Osteoblast (primary cell): Measurements from ENCODE around the gene SHROOM3. TPM values are rescaled to one million over a fixed set of nuclear protein-coding genes. Genes with fewer than 3 reads are reported as not detected.

Experiments used
- DNase-seq: peaks from one replicate; pipeline ENCODE4 v3.0.0; 2011; ENCODE audit warnings: low spot score, mixed read lengths; ENCODE audit not compliant: insufficient read length; ENCODE audit errors: missing footprints
- H2AFZ ChIP-seq: 2 replicates; pipeline ENCODE4 v1.6.0; 2011; ENCODE audit warnings: mild to moderate bottlenecking, low read length
- H3K27ac ChIP-seq: 2 replicates; pipeline ENCODE4 v1.5.1; 2011; ENCODE audit warnings: mild to moderate bottlenecking, low read depth, low read length, moderate library complexity
- H3K27me3 ChIP-seq: 2 replicates; pipeline ENCODE4 v1.6.0; 2012; ENCODE audit warnings: mild to moderate bottlenecking, control low read depth, inconsistent platforms, low read length, moderate library complexity; ENCODE audit not compliant: insufficient read depth
- H3K36me3 ChIP-seq: 2 replicates; pipeline ENCODE4 v1.5.1; 2011; ENCODE audit warnings: mild to moderate bottlenecking, low read length, control low read depth, moderate library complexity; ENCODE audit not compliant: insufficient read depth
- H3K4me1 ChIP-seq: 2 replicates; pipeline ENCODE4 v1.5.1; 2011; ENCODE audit warnings: mild to moderate bottlenecking, low read length, control low read depth, moderate library complexity; ENCODE audit not compliant: insufficient read depth
- H3K4me2 ChIP-seq: 2 replicates; pipeline ENCODE4 v1.6.0; 2011; ENCODE audit warnings: mild to moderate bottlenecking, low read length; ENCODE audit not compliant: insufficient read depth
- H3K4me3 ChIP-seq: fragments of 200-600 bp; sonication (generic); 3 replicates; pipeline ENCODE4 v1.5.1; 2012; ENCODE audit warnings: mild to moderate bottlenecking, low read length, inconsistent platforms; ENCODE audit not compliant: insufficient read depth
- H3K79me2 ChIP-seq: 2 replicates; pipeline ENCODE4 v1.6.0; 2012; ENCODE audit warnings: mild to moderate bottlenecking, low read length, control low read depth, inconsistent platforms; ENCODE audit not compliant: insufficient read depth
- H3K9me3 ChIP-seq: 2 replicates; pipeline ENCODE4 v1.5.1; 2011; ENCODE audit warnings: low read depth, low read length, control low read depth
- H4K20me1 ChIP-seq: 2 replicates; pipeline ENCODE4 v1.6.0; 2012; ENCODE audit warnings: mild to moderate bottlenecking, low read length, control low read depth; ENCODE audit not compliant: insufficient read depth
- total RNA-seq: library from RNA; depleted of rRNA; stranded (reverse); fragments of >200 nt; gene quantifications from 2 replicates; pipeline ENCODE4 v1.2.3, GENCODE V29; 2012
- TF ChIP-seq, protein P1 (sequence below): IDR thresholded peaks from 2 replicates; pipeline ENCODE4 v1.5.1; 2011; ENCODE audit warnings: mild to moderate bottlenecking, low read depth, low read length, moderate library complexity; ENCODE audit errors: extremely low read depth

Gene SHROOM3
- total RNA-seq, 1 donor: 9.8 TPM

DNA sequence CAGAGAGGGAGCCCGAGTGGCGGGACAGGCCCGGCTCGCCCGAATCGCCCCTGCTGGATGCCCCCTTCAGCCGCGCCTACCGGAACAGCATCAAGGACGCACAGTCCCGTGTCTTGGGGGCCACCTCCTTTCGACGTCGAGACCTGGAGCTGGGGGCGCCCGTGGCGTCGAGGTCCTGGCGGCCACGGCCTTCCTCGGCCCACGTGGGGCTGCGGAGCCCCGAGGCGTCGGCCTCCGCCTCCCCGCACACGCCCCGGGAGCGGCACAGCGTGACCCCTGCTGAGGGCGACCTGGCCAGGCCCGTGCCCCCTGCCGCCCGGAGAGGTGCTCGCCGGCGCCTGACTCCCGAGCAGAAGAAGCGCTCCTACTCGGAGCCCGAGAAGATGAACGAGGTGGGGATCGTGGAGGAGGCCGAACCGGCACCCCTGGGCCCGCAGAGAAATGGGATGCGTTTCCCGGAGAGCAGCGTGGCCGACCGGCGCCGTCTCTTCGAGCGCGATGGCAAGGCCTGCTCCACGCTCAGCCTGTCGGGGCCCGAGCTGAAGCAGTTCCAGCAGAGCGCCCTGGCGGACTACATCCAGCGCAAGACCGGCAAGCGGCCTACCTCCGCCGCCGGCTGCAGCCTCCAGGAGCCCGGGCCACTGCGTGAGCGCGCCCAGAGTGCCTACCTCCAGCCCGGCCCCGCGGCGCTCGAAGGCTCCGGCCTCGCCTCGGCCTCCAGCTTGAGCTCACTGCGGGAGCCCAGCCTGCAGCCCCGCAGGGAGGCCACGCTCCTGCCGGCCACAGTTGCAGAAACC, 306.0 kb downstream of the SHROOM3 start:
- Histone ChIP-seq H3K4me3 (no peak overlapping the region), H3K4me1 (peaks cover 59% of the 10 kb centered on the region), H3K27ac (no peak overlapping the region), H3K36me3 (peaks cover 10% of the 10 kb centered on the region), H3K27me3 (no peaks in the 10 kb centered on the region), H3K4me2 (no peak overlapping the region), H3K79me2 (peaks cover 8% of the 10 kb centered on the region), H2AFZ (no peak overlapping the region), H4K20me1 (no peaks in the 10 kb centered on the region), H3K9me3 (no peaks in the 10 kb centered on the region)
- TF ChIP-seq, protein P1, sequence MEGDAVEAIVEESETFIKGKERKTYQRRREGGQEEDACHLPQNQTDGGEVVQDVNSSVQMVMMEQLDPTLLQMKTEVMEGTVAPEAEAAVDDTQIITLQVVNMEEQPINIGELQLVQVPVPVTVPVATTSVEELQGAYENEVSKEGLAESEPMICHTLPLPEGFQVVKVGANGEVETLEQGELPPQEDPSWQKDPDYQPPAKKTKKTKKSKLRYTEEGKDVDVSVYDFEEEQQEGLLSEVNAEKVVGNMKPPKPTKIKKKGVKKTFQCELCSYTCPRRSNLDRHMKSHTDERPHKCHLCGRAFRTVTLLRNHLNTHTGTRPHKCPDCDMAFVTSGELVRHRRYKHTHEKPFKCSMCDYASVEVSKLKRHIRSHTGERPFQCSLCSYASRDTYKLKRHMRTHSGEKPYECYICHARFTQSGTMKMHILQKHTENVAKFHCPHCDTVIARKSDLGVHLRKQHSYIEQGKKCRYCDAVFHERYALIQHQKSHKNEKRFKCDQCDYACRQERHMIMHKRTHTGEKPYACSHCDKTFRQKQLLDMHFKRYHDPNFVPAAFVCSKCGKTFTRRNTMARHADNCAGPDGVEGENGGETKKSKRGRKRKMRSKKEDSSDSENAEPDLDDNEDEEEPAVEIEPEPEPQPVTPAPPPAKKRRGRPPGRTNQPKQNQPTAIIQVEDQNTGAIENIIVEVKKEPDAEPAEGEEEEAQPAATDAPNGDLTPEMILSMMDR: no peak
- DNase-seq: no peak

DNA sequence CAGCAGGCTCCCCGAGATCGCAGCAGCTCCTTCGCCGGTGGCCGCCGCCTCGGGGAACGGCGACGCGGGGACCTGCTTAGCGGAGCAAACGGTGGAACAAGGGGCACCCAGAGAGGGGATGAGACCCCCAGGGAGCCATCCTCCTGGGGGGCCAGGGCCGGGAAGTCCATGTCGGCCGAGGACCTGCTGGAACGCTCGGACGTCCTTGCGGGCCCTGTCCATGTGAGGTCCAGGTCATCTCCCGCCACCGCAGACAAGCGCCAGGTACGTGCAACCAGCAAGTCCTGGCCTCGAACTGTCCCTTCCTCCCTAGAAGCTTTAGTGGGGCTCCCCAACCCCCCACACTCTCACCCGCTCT, 306.6 kb downstream of the SHROOM3 start:
- Histone ChIP-seq H3K27me3 (no peaks in the 10 kb centered on the region), H3K4me3 (no peak overlapping the region), H3K4me2 (no peak overlapping the region), H3K79me2 (peaks cover 12% of the 10 kb centered on the region), H2AFZ (no peak overlapping the region), H4K20me1 (no peaks in the 10 kb centered on the region), H3K27ac (no peak overlapping the region), H3K4me1 (peaks cover 53% of the 10 kb centered on the region), H3K9me3 (no peaks in the 10 kb centered on the region), H3K36me3 (peaks cover 10% of the 10 kb centered on the region)
- DNase-seq: no peak
- TF ChIP-seq, protein P1: no peak

DNA sequence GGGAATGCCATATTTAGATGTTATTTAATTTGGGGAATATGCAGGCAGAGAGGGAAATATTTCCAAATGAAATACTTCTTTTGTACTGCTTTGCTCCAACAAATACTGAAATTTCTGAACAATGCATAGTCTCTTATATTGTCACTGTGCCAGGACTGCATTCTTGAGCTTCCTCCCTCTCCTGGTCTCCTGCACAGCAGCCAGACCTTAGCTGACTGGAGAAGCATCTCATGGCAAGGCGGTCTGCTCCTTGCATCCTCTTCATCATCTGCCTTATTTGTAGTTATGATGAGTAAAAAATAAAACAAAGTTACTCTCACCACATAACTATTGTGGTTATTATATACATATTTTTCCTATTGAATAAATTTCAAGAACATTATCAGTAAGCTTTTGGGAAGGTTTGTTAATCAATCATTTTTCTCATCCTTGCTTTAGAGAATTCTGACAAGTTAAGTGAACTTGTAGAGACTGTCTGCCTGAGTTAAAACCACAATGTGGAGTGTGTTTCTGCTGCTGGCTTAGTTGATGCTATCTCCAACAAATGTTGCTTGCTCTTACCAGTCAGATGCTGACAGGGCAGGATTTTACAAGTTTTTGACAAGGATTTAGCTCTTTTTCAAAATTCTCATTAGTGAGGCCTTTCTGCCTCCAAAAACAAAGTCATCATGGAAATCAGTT, 309.4 kb downstream of the SHROOM3 start:
- TF ChIP-seq, protein P1: no peak
- DNase-seq: peak; percentile 87
- H3K36me3 ChIP-seq: peaks cover 6% of the 10 kb centered on the region
- no peaks in the 10 kb centered on the region for H4K20me1 ChIP-seq
- no peaks in the 10 kb centered on the region for H3K9me3 ChIP-seq
- peak overlapping the region; percentile 85 for H3K27ac ChIP-seq
- no peak overlapping the region for H2AFZ ChIP-seq
- H3K79me2 ChIP-seq: peaks cover 12% of the 10 kb centered on the region
- peaks cover 38% of the 10 kb centered on the region for H3K4me1 ChIP-seq
- H3K4me2 ChIP-seq: peak overlapping the region; percentile 12
- no peaks in the 10 kb centered on the region for H3K27me3 ChIP-seq
- no peak overlapping the region for H3K4me3 ChIP-seq

DNA sequence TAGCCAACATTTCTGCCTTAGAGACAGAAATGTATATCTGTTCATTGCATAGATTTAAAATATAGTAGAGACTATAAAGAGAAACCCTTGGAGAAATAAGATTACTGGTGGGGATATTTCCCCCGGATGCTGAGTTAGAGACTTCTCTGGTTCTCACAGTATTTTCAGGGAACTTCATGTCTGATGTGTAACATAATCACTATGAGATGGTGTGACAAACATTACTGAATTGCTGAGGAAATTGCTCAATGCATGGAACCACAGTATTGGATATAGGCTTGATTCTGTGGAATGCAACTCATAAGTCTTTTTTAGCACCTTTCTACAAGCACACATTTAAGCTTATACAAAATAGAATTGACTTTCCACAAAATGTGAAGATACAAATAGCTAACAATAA, 310.2 kb downstream of the SHROOM3 start:
- H3K4me1 ChIP-seq: peaks cover 38% of the 10 kb centered on the region
- H2AFZ ChIP-seq: peak overlapping the region; percentile 5
- H3K36me3 ChIP-seq: no peaks in the 10 kb centered on the region
- peaks cover 9% of the 10 kb centered on the region for H3K79me2 ChIP-seq
- TF ChIP-seq, protein P1: no peak
- H4K20me1 ChIP-seq: no peaks in the 10 kb centered on the region
- no peak overlapping the region for H3K4me3 ChIP-seq
- H3K9me3 ChIP-seq: no peaks in the 10 kb centered on the region
- peak overlapping the region; percentile 33 for H3K4me2 ChIP-seq
- H3K27me3 ChIP-seq: no peaks in the 10 kb centered on the region
- peak overlapping the region; percentile 85 for H3K27ac ChIP-seq
- no peak for DNase-seq
